OCI-M2 (cell line): ENCODE data around the gene RBBP8.

Experiments
- DNase-seq: peaks from one replicate; lab custom pipeline; 2025; ENCODE audit not compliant: unreplicated experiment; lab: John Stamatoyannopoulos, UW

The RBBP8 gene

GRCh38 chr18:23059541-23060465 lies 126.7 kb downstream of the RBBP8 start:
- no peak for DNase-seq

GRCh38 chr18:23062011-23062410 lies 128.9 kb downstream of the RBBP8 start:
- no peak for DNase-seq

- DNase-seq, result no peak
Measured at GRCh38 chr18:23063502-23063901, 130.4 kb downstream of the RBBP8 start.

- no peak for DNase-seq
Measured at GRCh38 chr18:23065234-23065806, 132.2 kb downstream of the RBBP8 start.

GRCh38 chr18:23066060-23066459 lies 132.9 kb downstream of the RBBP8 start:
- no peak for DNase-seq

- no peak for DNase-seq
Measured at GRCh38 chr18:23066504-23067039, 133.4 kb downstream of the RBBP8 start.

GRCh38 chr18:23067236-23067635 lies 134.1 kb downstream of the RBBP8 start:
- DNase-seq, result no peak

- no peak for DNase-seq
Measured at GRCh38 chr18:23068011-23068410, 134.9 kb downstream of the RBBP8 start.

GRCh38 chr18:23068570-23069310 lies 135.6 kb downstream of the RBBP8 start:
- DNase-seq, result no peak

- no peak for DNase-seq
Measured at GRCh38 chr18:23069481-23069880, 136.4 kb downstream of the RBBP8 start.

GRCh38 chr18:23069898-23070297 lies 136.8 kb downstream of the RBBP8 start:
- DNase-seq, result no peak

- DNase-seq, result no peak
Measured at GRCh38 chr18:23071285-23071684, 138.2 kb downstream of the RBBP8 start.

- no peak for DNase-seq
Measured at GRCh38 chr18:23072079-23072478, 139.0 kb downstream of the RBBP8 start.

- DNase-seq, result no peak
Measured at GRCh38 chr18:23073996-23074606, 141.0 kb downstream of the RBBP8 start.
